Cerebellar cortex (tissue), 1 donor: ENCODE data around the gene UBE2J2.

Source experiments
- DNase-seq: peaks from one replicate; pipeline ENCODE4 v3.0.0-alpha.2; 2015; ENCODE audit warnings: low spot score

The UBE2J2 gene

GRCh38 chr1:1309251-1310108 lies 35.8 kb upstream of the UBE2J2 start:
- peak; percentile 42 for DNase-seq

GRCh38 chr1:1308756-1309250 lies 35.1 kb upstream of the UBE2J2 start:
- no peak for DNase-seq

- peak; percentile 84 for DNase-seq
Measured at GRCh38 chr1:1307923-1308755, 34.5 kb upstream of the UBE2J2 start, which contains the start of the genes ACAP3 and PUSL1. Gene ACAP3 (minus strand): TSS chr1:1307930. CDS start chr1:1307815, 115 bp downstream. Gene PUSL1 (plus strand): TSS chr1:1308597. CDS start chr1:1308644, 47 bp downstream.

- DNase-seq = peak; percentile 19
Measured at GRCh38 chr1:1307261-1307922, 33.7 kb upstream of the UBE2J2 start.

- peak; percentile 26 for DNase-seq
Measured at GRCh38 chr1:1306661-1307260, 33.1 kb upstream of the UBE2J2 start.

- DNase-seq = peak; percentile 50
Measured at GRCh38 chr1:1306070-1306660, 32.5 kb upstream of the UBE2J2 start.

GRCh38 chr1:1305300-1306069 lies 31.8 kb upstream of the UBE2J2 start:
- peak; percentile 42 for DNase-seq

- peak; percentile 92 for DNase-seq
Measured at GRCh38 chr1:1304331-1305299, 31.0 kb upstream of the UBE2J2 start.

- peak; percentile 31 for DNase-seq
Measured at GRCh38 chr1:1303736-1304135, 30.1 kb upstream of the UBE2J2 start.

GRCh38 chr1:1302951-1303509 lies 29.4 kb upstream of the UBE2J2 start:
- DNase-seq = peak; percentile 28

GRCh38 chr1:1302006-1302430 lies 28.4 kb upstream of the UBE2J2 start:
- DNase-seq = no peak

GRCh38 chr1:1300352-1300739 lies 26.7 kb upstream of the UBE2J2 start:
- no peak for DNase-seq

GRCh38 chr1:1299686-1300351 lies 26.2 kb upstream of the UBE2J2 start:
- DNase-seq = peak; percentile 34

GRCh38 chr1:1298861-1299685 lies 25.4 kb upstream of the UBE2J2 start:
- DNase-seq = peak; percentile 61

GRCh38 chr1:1297802-1298424 lies 24.3 kb upstream of the UBE2J2 start:
- DNase-seq = no peak

GRCh38 chr1:1296070-1297061 lies 22.7 kb upstream of the UBE2J2 start:
- no peak for DNase-seq
